NCI-H2171 treated with DMSO at 0.1 percent for 48 hours (cell line): ENCODE data around the gene AHRR.

ENCODE experiments used
- DNase-seq: peaks from one replicate; lab custom pipeline; 2025; lab: John Stamatoyannopoulos, UW

Gene AHRR

GRCh38 chr5:429453-430188 is 108.1 kb downstream of the AHRR start:
- DNase-seq: peak; percentile 88

GRCh38 chr5:430214-430925 is 108.9 kb downstream of the AHRR start:
- DNase-seq: no peak

DNA sequence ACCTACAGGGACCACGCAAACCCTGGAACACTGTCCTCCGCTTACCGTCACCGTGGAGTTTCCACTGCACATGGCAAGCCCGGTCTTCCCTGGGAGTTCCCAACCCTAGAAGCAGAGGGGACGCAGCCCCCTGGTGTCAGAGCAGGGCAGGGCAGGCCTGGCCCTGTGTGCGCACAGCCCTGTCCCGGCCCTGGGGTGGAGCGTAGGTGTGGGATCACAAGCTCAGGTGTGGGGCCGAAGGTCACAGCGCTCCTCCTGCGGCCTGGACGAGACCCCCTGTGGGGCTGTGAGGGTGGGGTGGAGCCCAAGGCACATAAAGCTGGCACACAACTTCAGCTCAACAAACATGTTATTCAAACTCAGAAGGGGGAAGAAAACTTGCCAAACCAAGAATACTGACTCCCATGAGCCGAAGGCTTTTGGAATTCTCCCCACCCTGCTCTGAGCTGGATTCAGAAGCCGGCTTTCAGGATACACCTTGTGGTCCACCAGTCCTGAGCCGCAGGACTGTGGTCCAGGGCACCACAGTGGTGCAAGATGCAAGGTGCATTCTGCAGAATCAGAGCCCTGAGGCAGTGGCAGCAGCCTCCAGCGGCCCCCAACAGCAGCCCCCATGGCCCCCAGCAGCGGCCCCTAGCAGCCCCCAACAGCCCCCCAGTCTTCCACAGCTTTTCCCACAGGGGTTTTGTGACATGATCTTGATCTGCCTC is 109.6 kb downstream of the AHRR start:
- DNase-seq: peak; percentile 58

DNA sequence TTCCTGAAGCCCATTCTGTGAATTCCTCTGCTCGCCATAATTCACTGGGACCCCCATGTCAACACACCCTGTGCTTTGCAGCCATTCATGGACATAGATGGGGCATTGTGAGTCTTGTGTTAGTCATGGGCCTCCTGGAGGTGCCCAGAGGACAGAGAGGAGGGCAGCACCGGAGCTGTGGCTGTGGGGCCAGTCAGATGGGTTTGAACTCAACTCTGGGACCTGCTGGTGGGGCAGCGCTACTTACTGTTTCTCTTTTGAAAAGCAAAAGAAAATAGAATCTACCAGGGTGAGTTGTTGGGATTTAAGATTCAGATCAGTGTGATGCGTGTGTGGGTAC is 110.2 kb downstream of the AHRR start:
- DNase-seq: no peak

GRCh38 chr5:432201-432927 is 110.8 kb downstream of the AHRR start:
- DNase-seq: no peak

DNA sequence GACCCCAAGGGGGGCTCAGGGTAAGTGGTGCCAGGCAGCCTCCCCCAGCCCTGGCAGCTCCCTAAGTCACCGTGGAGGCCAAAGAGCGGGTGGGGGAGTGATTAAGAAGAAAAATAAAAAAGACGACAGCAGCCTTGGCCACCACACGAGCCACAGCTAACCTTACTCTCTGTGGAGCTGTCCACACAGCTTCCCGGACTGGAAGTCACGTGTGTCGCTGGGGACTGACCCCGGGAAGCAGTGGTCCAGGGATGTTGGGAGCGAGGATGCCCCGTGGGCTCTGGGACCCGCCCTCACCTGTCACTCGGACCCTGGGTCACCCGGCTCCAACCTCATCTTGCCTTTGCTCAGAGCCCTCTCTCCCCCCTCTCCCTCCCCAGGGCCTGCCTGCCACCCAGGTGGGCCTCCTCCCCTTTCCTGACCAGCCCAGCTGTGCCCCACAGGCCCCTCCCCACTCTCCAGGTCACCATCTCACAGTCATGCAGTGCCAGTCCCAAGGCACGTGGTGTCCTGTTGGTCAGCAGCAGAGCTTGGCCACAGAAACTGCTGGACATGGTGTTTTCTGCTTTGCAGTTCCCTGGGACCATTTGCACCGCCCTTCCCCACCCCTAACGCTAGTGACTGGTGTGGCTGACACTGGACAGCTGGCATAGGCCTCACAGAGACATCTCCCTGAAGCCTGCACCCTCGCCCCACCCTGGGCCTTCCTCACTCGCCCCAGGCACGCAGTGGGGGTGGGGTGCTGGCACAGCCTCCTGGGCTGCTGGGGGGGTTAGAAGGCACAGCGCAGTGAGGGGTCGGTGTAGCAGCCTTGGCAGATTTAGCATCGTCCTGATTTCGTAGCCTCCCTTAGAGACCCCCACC is 111.6 kb downstream of the AHRR start:
- DNase-seq: no peak

DNA sequence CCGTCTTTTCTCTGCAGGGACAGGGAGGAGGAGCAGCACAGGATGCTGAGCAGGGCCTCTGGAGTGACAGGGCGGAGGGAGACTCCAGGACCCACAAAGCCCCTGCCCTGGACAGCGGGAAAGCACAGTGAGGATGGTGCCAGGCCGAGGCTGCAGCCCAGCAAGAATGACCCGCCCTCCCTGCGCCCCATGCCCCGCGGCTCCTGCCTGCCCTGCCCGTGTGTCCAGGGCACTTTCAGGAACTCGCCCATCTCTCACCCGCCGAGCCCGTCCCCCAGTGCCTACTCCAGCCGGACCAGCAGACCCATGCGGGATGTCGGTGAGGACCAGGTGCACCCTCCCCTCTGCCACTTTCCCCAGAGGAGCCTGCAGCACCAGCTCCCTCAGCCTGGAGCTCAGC is 112.3 kb downstream of the AHRR start:
- no peak for DNase-seq

GRCh38 chr5:434443-435146 is 113.1 kb downstream of the AHRR start:
- DNase-seq: no peak

DNA sequence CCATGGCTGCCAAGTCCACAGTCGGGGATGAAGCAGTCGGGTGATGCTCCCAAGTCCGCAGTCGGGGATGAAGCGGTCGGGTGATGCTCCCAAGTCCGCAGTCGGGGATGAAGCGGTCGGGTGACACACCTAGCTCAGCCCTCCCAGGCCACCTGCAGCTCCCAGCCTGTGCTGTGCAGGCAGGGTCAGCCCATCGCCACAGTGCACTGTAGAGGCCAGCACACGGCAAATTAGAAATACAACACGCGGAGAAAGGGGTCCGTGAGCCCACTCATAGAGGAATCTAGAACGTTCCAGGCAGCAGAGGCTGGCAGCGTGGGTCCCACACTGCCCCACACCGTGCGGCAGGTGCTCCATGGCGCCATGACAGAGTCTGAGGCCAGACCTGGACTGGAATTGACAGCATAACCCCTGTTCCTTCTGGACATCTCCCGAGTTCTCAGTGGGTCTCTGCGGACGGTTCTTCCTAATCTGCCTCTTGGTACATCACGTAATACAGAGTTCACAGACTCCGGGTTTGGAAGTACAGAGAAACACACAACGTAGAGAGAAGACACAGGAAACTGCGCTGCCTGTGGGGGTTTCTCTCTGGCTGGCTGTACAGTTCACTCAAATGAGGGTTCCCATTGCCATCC is 113.8 kb downstream of the AHRR start:
- no peak for DNase-seq

DNA sequence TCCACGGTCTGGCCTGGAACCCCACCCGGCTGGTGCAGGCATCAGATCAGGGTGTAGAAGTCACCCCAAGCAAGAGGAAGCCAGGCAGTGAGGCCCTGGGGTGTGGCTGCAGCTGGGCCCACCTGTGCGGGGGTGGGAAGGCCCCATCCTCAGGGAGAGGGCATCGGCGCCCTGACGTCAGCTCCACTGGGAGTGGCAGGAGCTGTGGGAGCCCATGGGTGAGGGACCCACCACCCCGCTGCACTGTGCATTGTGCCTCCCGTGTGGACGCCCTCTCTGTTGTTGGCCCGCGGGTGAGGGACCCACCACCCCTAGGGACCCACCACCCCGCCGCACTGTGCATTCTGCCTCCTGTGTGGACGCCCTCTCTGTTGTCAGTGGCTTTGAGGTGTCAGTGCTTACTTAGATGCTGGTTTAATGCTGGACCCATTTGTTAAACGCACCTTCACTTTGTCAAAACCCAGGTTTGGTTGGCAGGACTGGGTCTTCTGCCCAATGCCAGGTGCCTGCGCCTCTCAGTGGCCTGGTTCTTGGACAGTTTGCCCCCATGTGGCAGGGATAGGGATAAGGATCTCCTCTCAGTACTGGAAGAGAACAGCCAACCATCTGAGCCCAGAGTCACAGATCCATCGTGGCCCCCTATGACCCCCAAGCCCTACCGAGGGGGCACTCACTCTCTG is 114.6 kb downstream of the AHRR start:
- DNase-seq: peak; percentile 26

DNA sequence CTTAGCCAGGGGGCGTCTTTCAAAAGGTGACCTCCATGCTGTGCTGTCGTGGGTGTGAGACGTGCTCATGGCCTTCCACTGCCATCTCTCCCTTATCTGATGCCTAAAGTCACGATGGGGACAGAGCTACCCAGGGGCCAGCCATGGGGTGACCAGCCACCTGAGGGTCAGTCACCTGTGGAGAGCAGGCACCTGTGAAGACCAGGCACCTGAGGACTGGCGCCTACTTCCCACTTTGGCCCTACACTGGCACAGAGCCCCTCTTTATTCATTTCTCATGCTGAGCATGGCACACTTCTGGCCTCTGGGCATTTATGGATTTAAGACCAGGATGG is 115.1 kb downstream of the AHRR start:
- DNase-seq: no peak

DNA sequence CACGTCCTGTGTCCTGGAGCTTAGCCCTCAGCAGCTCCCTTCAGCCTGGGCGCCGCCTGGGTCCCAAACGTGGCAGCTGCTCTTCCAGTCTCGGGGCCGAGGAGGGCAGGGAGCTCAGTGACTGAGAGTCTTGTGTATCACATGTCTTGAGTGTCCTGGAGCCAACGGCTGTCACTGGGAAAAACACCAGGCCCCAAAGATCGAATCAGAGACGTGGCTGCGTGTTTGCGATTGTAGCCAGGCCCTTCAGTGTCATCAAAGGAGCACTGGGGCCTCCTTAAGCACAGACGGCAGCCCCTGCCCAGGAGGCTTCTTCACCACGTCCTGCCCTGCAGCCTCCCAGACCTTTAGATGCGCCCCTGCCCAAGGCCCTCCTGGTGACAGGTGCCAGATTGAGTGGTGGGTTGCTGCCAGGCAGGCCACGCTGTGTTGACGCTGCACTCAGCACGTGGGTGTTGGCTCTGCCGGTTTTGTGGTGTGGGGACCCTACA is 115.8 kb downstream of the AHRR start:
- DNase-seq: no peak

DNA sequence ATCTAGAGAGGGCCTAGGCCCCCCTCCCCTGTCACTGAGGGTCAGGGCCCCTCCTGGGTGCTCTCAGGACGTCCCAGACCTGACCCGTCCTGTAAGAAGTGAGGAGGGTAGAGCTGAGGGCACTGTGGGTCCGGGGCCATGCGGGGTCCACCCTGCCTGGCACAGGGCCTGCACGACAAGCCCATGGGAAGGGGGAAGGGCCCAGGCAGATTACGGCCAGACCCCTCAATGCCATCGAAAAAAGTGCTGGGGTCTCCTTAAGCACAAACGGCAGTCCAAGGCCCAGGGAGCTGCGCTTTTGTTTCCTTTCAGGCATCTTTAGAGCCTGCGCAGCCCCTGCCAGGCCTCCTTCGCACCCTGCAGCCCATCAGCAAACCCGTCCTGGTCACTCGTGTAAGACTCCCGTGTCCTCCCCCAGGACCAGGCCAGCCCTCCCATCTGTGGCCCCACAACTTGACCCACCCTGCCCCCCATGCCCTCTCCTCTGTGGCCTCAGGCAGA is 117.0 kb downstream of the AHRR start:
- DNase-seq: no peak

- DNase-seq: no peak
Observed at GRCh38 chr5:439181-439580, 117.7 kb downstream of the AHRR start.

GRCh38 chr5:439636-440035 is 118.1 kb downstream of the AHRR start:
- DNase-seq: no peak

- DNase-seq: no peak
Observed at GRCh38 chr5:440401-441201, 119.1 kb downstream of the AHRR start.

- no peak for DNase-seq
Observed at GRCh38 chr5:441996-442334, 120.5 kb downstream of the AHRR start.

DNA sequence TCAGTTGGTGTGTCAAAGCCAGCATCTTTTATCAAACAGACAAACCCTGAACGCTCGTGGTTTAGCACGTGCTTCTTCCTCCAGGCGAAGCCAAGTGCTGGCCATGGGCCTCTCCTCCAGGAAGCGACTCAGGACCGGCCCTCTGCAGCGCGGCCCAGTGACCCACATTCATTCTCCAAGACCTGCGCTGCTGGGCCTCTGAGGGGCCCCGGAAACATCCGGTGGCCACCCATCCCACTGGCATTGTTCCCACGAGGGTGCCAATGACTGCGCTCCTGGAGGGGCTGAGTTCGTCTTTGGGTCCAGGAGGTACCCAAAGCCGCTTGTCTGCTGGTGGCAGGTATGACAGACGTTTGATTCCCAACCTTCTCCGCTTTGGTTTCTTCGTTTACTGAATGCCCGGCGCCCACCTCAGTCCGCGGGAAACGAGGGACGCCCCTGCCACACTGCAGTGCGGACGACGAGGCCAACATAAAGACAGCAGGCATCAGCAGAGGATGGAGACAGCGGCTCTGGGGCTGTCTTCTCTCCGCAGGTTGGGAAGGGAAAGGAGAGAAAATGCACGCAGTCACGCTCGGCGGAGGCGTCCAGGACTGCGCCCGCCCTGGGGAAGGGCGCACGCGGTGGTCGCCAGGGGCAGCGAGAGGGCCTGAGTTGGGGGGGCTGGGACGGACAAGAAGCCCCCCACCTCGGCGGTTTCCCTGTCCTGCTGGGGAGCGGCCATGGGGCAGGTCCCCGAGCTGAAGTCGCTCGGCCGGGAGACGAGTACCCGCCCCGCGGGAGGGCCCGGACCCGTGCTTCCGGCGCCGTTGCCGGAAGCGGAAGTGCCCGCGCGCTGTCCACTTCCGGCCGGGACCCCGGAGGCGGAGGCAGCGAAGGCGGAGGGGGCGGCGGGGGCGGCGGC is 121.1 kb downstream of the AHRR start, which contains the start of gene EXOC3:
EXOC3 (plus strand) TSS at position 842 of the 904 bp plus-strand sequence. CDS start 3,030 bp downstream, outside the sequence.
- DNase-seq: peak; percentile 69
